ENCODE measurements around the gene GRAP.

The GRAP gene

GRCh38 chr17:18984273-18985114 lies 62.3 kb downstream of the GRAP start:
- no peak for DNase-seq (ENCODE audit: low spot score)

- DNase-seq (ENCODE audit: low spot score), result no peak
Measured at GRCh38 chr17:18981642-18982424, 64.9 kb downstream of the GRAP start.

DNA sequence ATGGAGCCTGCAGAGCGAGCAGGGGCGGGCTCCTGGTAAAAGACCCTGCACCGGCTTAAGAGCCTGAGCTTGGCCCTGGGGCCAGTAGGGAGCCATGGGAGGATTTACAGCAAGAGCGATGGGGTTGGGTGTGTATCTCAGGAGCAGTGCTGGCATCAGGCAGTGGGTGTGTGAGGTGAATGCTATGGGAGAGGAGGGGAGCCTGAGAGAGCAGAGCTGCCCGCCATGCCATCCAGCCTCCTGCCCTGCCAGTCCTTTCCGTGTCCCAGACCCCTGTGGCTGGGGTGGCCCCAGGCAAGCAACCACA lies 65.5 kb downstream of the GRAP start:
- no peak for DNase-seq (ENCODE audit: low spot score)

DNA sequence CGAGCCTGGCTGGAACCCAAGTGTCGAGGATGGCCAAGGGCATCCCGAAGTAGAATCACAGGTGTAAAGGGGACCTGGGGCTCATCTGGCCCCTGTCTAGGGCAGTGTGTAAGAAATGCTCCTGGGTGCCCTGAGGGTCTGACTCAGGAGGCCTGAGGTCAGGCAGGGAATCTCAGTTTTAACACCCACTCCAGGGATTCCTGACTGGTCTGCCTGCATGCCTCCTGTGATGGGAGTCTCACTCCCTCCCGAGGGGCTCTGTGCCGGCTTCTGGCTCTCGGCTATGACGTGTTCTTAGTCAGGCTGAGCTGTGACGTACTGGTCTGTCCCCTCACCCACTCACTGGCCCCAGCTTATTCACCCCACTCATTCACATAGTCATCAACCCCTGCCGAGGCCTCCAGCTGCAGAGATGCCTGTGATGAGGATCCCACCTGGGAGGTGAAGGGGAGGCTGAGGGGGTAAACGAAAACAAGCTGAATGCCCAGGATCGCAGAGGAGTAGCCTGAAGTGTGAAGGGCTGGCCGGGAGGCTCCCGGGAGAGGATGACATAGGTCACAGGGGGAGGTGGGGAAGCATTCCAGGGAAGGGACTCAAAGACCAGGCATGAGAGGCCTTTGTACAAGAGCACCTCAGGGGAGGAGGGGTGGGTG lies 65.9 kb downstream of the GRAP start:
- no peak for DNase-seq (ENCODE audit: low spot score)

GRCh38 chr17:18978655-18979054 lies 68.1 kb downstream of the GRAP start:
- DNase-seq (ENCODE audit: low spot score), result no peak

GRCh38 chr17:18978050-18978449 lies 68.7 kb downstream of the GRAP start:
- DNase-seq (ENCODE audit: low spot score), result no peak

- no peak for DNase-seq (ENCODE audit: low spot score)
Measured at GRCh38 chr17:18977646-18978045, 69.1 kb downstream of the GRAP start.

DNA sequence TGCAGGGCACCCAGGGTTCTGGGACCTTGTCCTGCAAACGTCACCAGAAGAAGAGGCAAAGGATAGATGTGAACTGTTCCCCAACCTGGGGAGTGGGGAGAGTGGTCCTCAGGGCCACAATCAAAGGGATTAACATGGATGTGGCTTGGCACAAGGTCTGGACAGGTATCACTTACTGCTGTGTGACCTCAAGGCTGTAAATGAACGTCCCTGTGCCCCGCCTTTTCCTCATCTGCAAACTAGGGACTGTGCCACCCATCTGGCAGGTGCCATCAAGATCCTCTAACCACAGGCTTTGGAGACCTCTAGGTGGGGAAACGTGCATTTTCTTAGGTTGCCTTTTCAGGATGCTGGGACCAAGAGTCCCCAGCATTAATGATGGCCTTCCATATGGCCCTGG lies 69.7 kb downstream of the GRAP start:
- no peak for DNase-seq (ENCODE audit: low spot score)

GRCh38 chr17:18976201-18976600 lies 70.6 kb downstream of the GRAP start:
- DNase-seq (ENCODE audit: low spot score), result no peak

DNA sequence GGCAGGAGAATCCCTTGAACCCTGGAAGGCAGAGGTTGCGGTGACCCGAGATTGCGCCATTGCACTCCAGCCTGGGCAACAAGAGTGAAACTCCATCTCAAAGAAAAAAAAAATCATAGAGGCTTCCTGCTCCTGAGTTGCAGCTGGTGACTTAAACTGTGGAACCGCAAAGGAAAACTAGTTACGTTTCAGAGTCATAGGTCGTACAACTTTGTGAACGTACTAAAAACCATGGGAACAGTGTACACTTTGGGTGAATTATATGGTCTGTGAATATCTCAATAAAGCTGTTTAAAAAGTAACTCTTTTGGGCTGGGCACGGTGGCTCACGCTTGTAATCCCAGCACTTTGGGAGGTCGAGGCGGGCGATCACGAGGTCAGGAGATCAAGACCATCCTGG lies 71.2 kb downstream of the GRAP start:
- DNase-seq (ENCODE audit: low spot score), result no peak

DNA sequence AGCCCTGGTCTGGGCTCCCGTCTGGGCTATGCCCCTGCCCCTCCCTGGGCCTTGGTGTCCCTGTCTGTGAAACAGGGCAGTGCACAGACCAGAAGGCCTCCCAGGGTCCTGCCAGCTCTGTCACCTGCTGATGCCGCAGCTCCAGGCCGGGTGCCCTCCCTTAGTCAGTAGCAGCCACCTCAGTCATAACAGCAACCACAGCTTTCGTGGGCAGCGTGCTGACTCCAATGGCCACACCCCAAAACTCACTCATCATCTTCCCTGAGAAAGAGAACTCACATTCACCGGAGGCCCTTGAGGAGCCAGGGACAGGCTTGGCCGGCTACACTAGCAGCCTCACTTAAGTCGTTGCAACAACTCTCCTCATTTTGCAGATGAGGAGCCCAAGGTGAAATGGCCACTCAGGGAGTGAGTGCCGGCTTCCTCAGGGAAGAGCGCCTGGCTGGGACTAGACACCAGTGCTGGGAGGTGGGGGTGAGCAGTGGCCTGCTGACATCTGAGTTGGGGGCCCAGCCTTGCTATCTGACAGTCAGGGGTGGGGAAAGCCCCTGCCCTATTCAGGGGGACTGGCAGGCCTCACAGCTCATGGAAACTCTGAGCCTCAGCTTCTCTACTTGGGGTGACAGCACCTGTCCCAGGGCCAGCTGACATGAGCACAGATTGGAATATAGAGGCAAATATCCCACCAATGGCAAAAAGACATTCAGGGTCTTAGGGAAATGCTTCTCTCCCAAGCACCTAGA lies 72.2 kb downstream of the GRAP start:
- no peak for DNase-seq (ENCODE audit: low spot score)

DNA sequence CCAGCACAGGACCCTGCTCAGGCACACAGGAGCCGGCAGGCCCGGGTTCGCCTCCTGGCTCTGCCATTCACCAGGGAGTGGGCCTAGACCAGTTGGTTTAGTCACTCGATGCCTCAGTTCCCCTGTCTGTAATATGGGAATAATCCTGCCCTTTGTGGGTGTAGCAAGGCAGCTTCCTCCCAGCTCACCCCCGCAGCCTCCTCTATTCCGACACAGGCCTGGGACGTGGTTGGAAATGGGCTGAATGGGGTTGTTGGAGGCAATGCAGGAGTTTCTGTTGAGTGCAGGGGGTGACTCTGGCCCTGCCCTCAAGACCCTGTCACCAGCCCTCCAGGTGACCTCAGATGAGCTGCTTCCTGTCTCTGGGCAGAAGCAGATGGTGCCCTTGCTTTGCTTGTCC lies 75.0 kb downstream of the GRAP start:
- DNase-seq (ENCODE audit: low spot score), result no peak

Measured in Ammon's horn (tissue), 1 donor.